Measurements from ENCODE around the gene BCCIP.

Gene BCCIP

Small RNA genes lying within 50 kb of the gene (small RNA-seq; reads per million reads assigned to genes)
- gene MIR4484: 0.04 to 0.05 reads per million in 2 experiments
- 0 reads per million in 2 experiments for gene RF00017
